Stimulated activated naive CD4-positive, alpha-beta T cell treated with Interleukin-2 at 50 U/mL for 16 hours (primary cell): ENCODE measurements around the gene CYREN.
"Not testable (repeated sequence)": the region's sequence is repeated elsewhere in the genome, so short reads cannot be mapped to it uniquely, and the experiment has no call there.

Experiments
- DNase-seq: peaks from one replicate; lab custom pipeline; 2025; lab: John Stamatoyannopoulos, UW

CYREN gene, protein sequence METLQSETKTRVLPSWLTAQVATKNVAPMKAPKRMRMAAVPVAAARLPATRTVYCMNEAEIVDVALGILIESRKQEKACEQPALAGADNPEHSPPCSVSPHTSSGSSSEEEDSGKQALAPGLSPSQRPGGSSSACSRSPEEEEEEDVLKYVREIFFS

GRCh38 chr7:135170274-135170997 lies at the start of gene CYREN:
Gene CYREN, minus strand, starts transcription at chr7:135170707. Its CDS starts 1,785 bp downstream, at chr7:135168922.
- DNase-seq = peak; percentile 90

DNA sequence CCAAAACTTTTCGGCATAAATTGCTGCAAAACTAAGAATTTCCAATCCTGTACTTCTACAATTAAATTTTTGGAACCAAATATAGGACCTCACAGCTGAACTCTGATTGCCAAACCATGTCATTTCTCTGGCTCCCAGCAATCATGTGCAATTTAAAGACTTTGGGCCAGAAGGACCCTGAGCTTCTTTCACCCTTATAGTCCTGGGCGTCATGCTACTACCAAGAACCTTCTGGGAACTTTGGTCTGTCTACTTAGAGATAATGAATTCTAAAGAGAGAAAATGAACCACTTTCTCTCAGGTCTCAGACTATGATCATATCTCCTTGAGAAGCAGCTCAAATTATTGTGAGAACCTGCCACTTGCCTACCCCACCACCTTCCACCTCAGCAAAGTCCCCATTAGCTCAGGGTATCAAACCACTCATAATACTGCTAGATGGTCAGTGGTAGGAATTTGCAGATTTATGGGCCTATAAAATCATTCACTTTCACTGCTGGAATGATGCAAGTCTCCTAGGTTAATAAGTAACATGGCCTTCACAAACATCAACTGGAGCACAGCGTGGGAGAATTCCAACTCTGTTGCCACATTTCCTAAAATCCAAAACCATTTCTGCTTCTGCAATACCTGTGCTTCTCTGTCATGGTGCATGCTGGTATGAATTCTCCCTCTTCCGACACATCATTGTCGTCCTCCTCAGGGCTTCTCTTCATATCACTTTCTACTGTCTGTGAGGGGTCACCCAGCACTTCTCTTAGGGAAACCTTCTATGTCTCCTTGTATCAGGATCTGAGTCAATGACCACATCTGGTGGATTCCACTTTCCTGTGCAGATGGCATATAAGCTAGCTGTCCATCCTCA lies 47.4 kb upstream of the CYREN start:
- no peak for DNase-seq

DNA sequence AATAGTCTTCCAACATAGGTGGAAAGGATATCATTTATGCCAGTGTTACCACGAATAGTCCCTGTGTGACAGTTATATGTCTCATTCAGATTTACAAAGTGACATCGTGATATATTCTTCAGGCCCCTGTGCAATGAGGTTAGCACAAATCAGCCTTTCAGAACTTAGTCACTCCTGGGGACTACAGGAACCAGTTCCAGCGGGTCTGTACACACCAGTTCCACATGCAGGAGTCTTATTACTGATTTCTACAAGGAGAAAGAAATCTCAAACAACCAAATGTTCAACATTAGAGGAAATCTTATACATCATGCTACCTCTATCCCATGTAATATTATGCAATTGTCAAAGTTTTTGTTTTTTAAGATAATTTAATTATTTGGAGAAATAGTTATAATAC lies 45.2 kb upstream of the CYREN start:
- DNase-seq = no peak

DNA sequence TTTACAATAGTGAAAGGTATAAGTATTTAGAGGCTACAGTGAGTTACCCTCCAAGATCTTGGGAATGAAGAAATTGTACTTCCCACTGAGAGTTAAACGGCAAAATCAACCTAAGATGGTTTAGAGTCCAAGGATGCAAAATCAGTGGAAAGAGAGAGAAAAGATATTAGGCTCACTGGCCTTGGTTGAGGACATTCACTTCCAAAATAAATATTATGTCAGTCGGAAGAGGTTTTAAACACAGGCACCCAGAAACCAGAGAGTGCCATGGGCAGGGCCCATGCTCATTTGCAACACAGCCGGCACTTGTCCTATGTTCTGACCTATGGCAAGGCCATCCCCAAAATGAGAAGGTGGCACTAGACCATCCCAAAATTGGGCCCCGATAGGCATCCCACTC lies 44.7 kb upstream of the CYREN start:
- DNase-seq = no peak

DNA sequence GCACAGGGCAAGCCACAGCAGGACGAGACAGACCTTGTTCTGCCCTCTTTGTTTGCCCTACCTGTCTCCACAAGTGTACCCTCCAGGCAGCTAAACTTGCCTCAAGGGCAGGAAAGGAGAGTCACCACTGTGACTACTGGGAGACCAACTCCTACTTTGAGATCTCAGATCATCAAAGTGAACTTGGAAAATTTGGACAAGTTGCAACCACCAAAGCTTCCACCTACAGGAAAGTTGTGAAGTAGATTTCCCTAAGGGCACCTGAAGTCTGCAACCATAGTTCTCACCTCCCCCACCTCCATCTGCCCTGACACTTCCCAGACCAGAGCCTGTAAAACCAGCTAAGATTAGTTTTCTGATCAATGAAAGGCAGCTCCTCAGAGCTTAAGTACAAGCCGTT lies 43.3 kb upstream of the CYREN start:
- no peak for DNase-seq

DNA sequence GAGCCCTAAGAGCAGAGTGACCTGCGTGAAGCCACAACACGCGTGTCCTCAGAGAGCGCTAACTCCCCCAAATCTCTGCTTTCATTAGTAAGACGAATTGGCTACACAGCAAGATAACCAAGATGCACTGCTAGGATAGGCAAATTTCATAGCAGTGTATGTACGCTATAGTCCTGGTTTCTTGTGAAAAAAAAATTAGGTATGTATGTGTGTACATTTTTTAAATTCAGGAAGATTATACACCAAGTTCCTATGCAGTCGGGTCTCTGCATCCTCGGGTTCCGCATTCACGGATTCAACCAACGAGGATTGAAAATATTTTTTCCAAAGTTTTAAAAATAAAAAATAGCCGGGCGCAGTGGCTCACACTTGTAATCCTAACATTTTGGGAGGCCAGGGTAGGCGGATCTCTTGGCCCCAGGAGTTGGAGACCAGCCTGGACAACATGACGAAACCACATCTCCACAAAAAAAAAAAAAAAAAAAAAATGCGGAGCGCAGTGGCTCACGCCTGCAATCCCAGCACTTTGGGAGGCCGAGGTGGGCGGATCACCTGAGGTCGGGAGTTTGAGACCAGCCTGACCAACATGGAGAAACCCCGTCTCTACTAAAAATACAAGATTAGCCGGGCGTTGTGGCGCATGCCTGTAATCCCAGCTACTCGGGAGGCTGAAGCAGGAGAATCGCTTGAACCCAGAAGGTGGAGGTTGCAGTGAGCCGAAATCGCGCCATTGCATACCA lies 41.6 kb upstream of the CYREN start:
- not testable (repeated sequence) for DNase-seq

- peak; percentile 95 for DNase-seq
These were observed 40.9 kb upstream of the CYREN start, which contains the start of gene WDR91 for GRCh38 chr7:135211179-135211945. Gene WDR91, minus strand, starts transcription at chr7:135211526. Its CDS starts 24 bp downstream, at chr7:135211502.

DNA sequence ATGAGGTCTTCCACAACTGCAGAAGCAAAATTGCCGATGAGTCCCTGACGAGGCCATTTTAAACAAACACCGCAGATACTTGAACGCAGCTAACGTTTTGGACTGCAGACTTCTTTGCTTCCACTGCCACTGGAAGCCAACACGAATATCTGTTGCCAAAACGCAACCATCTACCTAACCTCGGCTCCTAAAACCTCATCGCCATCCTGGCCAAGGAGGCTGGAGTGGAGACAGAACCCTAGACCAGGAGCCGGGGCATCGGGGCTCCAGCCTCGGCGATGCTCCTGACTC lies 40.3 kb upstream of the CYREN start:
- peak; percentile 40 for DNase-seq

DNA sequence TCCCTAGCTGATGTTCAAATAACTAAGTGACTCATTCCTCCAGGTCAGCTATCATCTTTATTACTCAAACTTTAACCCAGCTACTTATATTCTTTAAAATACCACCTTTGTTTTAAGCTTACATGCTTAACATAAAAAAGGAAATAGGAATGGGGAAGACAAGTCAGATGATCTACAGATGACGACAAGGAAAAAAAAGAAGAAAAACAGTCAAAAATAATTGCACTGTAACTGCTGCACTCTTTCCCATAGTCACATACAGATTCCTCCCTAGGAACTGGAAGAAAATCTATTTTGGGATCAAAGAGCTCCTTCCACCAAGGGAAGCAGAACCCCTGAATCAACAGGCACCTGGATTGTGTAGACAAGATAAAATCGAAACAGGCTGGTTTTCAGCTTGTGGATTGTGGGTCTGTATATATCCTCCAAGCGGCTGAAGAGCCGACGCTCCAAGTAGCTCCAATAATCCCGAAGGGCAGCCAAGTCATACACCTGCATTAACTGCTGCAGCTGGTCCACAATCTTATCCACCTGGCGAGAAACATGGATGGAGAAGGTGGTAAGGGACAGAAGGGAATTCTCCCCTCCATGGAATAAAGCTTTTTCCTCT lies 38.8 kb upstream of the CYREN start:
- DNase-seq = no peak

- DNase-seq = no peak
These were observed 37.7 kb upstream of the CYREN start for GRCh38 chr7:135208102-135208793.

DNA sequence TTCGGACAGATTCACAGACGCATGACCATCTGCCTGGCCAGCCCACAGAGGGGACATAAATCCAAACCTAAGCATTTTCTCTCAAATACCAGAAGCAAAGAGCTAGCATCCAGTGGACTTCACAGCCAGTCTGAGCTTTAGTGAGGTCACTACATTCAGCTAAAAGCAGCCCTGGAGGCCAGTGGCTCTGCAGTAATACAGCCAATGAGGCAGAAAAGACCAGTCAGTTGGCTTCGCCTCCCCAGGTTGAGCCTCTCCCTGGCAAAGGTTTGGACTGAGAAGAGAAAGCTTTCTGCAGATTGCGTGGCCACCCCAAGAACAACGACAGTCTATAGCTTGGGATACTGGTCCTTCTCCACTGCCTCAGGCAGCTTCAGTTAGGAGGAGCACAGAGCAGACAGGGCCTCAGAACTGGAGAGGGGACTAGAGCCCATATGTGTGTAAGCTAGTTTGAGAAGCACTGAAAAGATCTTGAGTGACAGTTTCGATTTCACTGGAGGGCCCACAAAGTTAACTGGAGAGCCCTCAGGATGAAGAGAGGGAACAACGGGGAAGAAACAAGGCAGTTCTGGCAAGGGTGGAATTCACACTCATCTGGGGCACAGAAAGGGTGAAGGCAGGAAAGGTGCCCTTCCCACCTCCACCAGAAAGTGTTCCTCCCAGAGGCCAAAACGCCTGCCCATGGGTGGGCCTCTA lies 37.0 kb upstream of the CYREN start:
- DNase-seq = no peak

DNA sequence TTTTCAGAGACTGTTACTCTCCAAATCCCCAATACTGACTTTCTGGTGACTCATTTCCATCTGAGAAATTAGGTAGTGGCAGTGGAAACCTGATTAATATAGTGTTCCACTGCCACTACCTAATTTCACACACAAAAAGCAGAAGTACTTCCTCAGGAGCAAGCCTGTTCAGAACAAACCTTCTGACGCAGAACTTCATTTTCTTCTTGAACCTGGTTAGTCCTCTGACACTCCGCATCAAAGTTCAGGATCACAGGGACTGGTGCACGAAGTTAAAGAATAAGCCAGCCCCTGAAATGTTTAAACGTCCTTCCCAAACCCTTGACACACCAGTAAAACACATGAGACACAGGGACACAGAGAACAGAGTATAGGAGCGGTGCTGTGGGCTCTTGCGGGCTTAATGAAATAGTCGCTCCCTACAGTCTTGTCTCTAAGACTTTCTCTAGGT lies 36.5 kb upstream of the CYREN start:
- no peak for DNase-seq

DNA sequence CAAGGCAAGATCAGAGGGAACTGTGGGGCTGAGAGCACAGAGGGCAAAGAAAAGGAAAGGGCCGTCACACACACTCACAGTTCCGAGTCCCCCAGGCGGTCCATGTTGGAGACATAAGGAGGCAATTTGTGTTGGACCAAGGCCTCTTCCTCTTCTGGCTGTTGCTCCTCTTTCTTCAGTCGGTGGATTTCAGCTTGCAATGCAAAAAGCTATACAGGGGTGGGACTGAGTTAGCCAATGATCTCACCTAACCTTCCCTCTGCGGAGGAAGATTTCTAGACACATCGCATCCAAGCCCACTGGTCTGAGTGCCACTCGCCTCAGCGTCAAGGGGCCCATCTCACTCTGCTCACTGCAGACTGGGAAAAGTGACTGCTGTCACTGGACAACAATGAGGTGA lies 35.3 kb upstream of the CYREN start:
- DNase-seq = no peak

DNA sequence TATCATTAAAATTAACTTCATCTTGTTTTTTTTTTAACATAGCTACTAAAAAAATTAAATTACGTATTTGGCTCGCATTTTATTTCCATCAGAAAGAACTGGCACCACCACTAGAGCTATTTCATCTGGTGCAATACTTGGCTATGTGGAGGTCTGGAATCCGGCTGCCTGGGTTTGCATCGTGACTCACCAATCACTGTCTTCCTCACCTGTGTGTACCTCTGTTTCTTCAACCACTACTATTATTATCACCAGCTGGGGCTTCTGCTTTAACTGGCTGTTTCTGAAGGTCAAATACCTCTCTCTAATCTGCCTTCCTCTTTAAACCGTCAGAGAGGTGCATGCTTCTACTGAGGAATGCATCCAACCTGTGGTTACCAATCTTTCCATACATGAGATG lies 34.4 kb upstream of the CYREN start:
- no peak for DNase-seq

GRCh38 chr7:135204341-135204749 lies 33.8 kb upstream of the CYREN start:
- DNase-seq = no peak

DNA sequence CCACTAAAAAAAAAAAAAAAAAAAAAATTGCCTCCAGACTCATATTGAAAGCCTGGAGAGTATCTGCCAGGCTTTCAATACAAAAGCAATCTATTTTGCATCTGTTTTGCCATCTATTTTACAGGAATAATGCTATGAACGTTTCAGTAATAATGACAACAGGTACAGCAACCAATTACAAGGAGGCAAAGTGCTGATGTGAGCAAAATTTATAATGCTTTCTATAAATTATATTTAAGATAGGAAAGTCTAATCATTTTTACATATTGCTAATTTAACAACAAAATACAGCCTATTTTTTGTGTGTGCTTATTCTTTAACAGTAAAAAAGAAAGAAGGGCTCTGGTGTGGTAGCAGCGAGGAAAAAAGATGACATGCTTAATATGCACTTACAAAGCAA lies 30.8 kb upstream of the CYREN start:
- no peak for DNase-seq

DNA sequence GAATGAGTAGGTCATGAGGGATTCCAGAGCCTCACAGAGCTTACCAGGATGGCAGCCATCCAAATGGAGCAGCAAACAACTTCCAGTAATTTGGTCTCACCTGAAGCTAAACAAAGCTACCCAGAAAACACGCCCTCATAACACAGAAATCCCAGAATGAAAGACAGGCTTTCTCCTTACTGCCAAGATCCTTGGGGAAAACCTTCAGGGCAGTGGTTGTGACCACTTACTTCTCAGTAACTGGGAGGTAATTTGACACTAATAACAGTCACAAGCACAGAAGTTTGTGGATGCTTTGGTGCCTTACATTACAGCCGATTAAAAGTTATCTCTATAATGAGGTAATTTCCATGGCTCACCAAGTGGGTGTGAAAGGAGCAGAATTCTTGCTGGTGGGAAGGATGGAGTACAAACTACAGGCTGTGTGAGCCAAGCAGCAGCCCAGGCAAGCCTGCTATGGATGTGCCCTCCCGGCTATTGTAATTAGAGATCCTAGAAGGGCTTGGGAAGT lies 30.4 kb upstream of the CYREN start:
- no peak for DNase-seq

DNA sequence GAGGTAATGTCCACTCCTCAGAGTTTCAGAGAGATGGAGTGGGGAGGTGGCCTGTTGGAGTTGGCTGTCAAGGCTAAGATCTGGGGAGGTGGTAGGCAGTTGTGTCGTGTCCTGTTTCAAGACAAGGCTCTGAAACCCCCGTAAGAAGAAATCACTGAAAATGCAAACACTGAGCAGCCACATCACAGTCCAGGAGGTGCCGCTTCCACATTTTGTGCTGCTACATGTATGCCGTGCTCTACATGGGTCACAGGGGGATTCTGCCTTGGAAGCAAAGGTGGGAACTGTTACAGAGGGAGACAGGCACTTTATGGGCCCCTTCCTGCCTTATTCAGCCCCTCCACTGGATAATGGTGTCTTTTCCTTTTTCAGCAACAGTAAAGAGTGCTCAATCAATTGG lies 28.9 kb upstream of the CYREN start:
- DNase-seq = no peak

- DNase-seq = no peak
These were observed 27.6 kb upstream of the CYREN start for GRCh38 chr7:135197906-135198655.
